K562 (cell line): Measurements from ENCODE around the gene SLC6A6. TPM values are rescaled to one million over a fixed set of nuclear protein-coding genes. Genes with fewer than 3 reads are reported as not detected.

Experiments
- ATAC-seq: fragments of 200-7000 bp; cut with Tn5 transposase; 3 replicates; pipeline ENCODE4 v1.9.1; 2020; ENCODE audit warnings: moderate library complexity
- BruUV-seq: library from RNA; stranded (reverse); fragments of 400-500 nt; replicated peaks from 2 replicates; lab custom pipeline; 2021; lab: Mats Ljungman, UMichigan
- CTCF ChIA-PET: fragments of 300-600 bp; formaldehyde crosslinking; extraction: SDS; loops from one replicate; lab custom pipeline; 2021; ENCODE audit warnings: low intra/inter-chr PET ratio; lab: Yijun Ruan, JAX
- POLR2A ChIA-PET: fragments of 300-600, 350-650 bp; sonication (Branson Sonifier 250); formaldehyde crosslinking; extraction: SDS; loops from one replicate; lab custom pipeline; 2021; ENCODE audit warnings: antibody characterized with exemption, inconsistent platforms; lab: Yijun Ruan, JAX
- DNase-seq, 4 experiments: peaks; one replicate each; pipeline versions ENCODE4 v3.0.0 to v3.0.0-alpha.2; 2011 to 2018; ENCODE audit warnings: low spot score in 3 of 4, mixed read lengths in 3 of 4; ENCODE audit errors: extremely low read depth in 1 of 4
- FAIRE-seq: peaks from 2 replicates; lab custom pipeline; 2011; peaks lifted over from hg19 to GRCh38; lab: Jason Lieb, UNC
- H2AFZ ChIP-seq: 2 replicates; pipeline ENCODE4 v1.6.0; 2011; ENCODE audit warnings: low read depth, low read length, control low read depth, inconsistent platforms
- H3K27ac ChIP-seq: fragments of 200-600 bp; 3 replicates; pipeline ENCODE4 v1.8.0; 2011; ENCODE audit warnings: low read depth, mild to moderate bottlenecking, control low read depth, inconsistent platforms, low read length, moderate library complexity, mixed read lengths; ENCODE audit errors: extremely low read depth
- H3K27me3 ChIP-seq, 2 experiments: fragments of 300-600 bp in 1 of 2; 2 replicates in 1 of 2; 3 replicates in 1 of 2; pipeline versions ENCODE4 v1.6.0 to v1.8.0; 2011; ENCODE audit warnings: inconsistent platforms in 2 of 2, low read length in 2 of 2, mild to moderate bottlenecking in 1 of 2, mixed read lengths in 1 of 2, moderate library complexity in 1 of 2; ENCODE audit not compliant: control insufficient read depth in 2 of 2, insufficient read depth in 2 of 2
- H3K36me3 ChIP-seq: fragments of 300-600 bp; 3 replicates; pipeline ENCODE4 v1.8.0; 2011; ENCODE audit warnings: mild to moderate bottlenecking, low read length, inconsistent platforms; ENCODE audit not compliant: control insufficient read depth, insufficient read depth
- H3K4me1 ChIP-seq, 2 experiments: fragments of 200-600 bp in 1 of 2; replicated peaks in 1 of 2; 2 replicates in 1 of 2; 3 replicates in 1 of 2; pipeline versions ENCODE4 v1.5.1 to v1.8.0; 2011; ENCODE audit warnings: inconsistent platforms in 2 of 2, low read length in 2 of 2, mild to moderate bottlenecking in 1 of 2, mixed read lengths in 1 of 2, moderate library complexity in 1 of 2; ENCODE audit not compliant: control insufficient read depth in 2 of 2, insufficient read depth in 2 of 2
- H3K4me2 ChIP-seq: 2 replicates; pipeline ENCODE4 v1.6.1; 2011; ENCODE audit warnings: low read length, control low read depth, inconsistent platforms, mixed read lengths; ENCODE audit not compliant: insufficient read depth
- H3K4me3 ChIP-seq: fragments of 200-600 bp; sonication (generic), shearing (Covaris generic); 2 replicates; pipeline ENCODE4 v1.5.1; 2016; ENCODE audit warnings: control low read depth, inconsistent platforms
- H3K79me2 ChIP-seq: fragments of 200-600 bp; 3 replicates; pipeline ENCODE4 v1.8.0; 2011; ENCODE audit warnings: low read length, inconsistent platforms; ENCODE audit not compliant: control insufficient read depth, insufficient read depth
- H3K9ac ChIP-seq, 2 experiments: 2 replicates each; pipeline versions ENCODE4 v1.6.0 to v1.6.1; 2011; ENCODE audit warnings: low read depth in 2 of 2, low read length in 2 of 2, control low read depth in 1 of 2, inconsistent platforms in 1 of 2, mild to moderate bottlenecking in 1 of 2, mixed read lengths in 1 of 2; ENCODE audit not compliant: insufficient read depth in 1 of 2
- H3K9me1 ChIP-seq: one replicate; pipeline ENCODE4 v1.6.0; 2011; ENCODE audit warnings: inconsistent platforms, mild to moderate bottlenecking, low read length, moderate library complexity; ENCODE audit not compliant: control insufficient read depth, insufficient read depth
- H3K9me3 ChIP-seq: replicated peaks from 2 replicates; pipeline ENCODE4 v1.5.1; 2011; ENCODE audit warnings: low read depth, low read length, inconsistent platforms; ENCODE audit not compliant: control insufficient read depth, insufficient read depth
- H4K20me1 ChIP-seq: replicated peaks from 2 replicates; pipeline ENCODE4 v1.6.1; 2011; ENCODE audit warnings: low read length, inconsistent platforms, mixed read lengths; ENCODE audit not compliant: control insufficient read depth, insufficient read depth
- MAFF ChIP-seq: IDR thresholded peaks from 2 replicates; pipeline ENCODE4 v1.6.1; 2012; ENCODE audit warnings: low read length, improper control_type of control experiment
- OTX1 ChIP-seq: fragments of 450-650 bp; formaldehyde crosslinking; IDR thresholded peaks from 2 replicates; pipeline ENCODE4 v1.4.0; 2022; ENCODE audit warnings: mild to moderate bottlenecking
- PCBP1 ChIP-seq: fragments of 200-400 bp; formaldehyde crosslinking; IDR thresholded peaks from 2 replicates; pipeline ENCODE4 v1.6.1; 2018; ENCODE audit warnings: mild to moderate bottlenecking, low read depth, low read length; ENCODE audit not compliant: poor library complexity, severe bottlenecking
- POLR3A ChIP-seq: IDR thresholded peaks from 2 replicates; pipeline ENCODE4 v1.6.1; 2011; ENCODE audit warnings: borderline replicate concordance, mild to moderate bottlenecking, moderate library complexity; ENCODE audit not compliant: insufficient read length, insufficient read depth; ENCODE audit errors: extremely low read depth
- SMARCC2 ChIP-seq: fragments of 450-650 bp; IDR thresholded peaks from 2 replicates; pipeline ENCODE4 v1.6.1; 2017; ENCODE audit warnings: antibody characterized with exemption, moderate library complexity, mild to moderate bottlenecking, low read depth
- TBL1XR1 ChIP-seq, 2 experiments: IDR thresholded peaks; 2 replicates each; pipeline ENCODE4 v1.6.1; 2012; ENCODE audit warnings: improper control_type of control experiment in 2 of 2, low read length in 2 of 2, mild to moderate bottlenecking in 1 of 2
- TEAD4 ChIP-seq, 2 experiments: sonication (generic) in 1 of 2; formaldehyde crosslinking in 1 of 2; IDR thresholded peaks; 2 replicates each; pipeline versions ENCODE4 v1.6.1 to v1.8.0; 2012 to 2022; ENCODE audit warnings: borderline replicate concordance in 1 of 2, inconsistent platforms in 1 of 2, low read length in 1 of 2, mild to moderate bottlenecking in 1 of 2, missing genetic modification reagents in 1 of 2
- WGBS: fragments of 100-300 bp; shearing (Covaris generic); methylation state at CpG from one replicate; pipeline ENCODE4 v1.1.6; 2016; ENCODE audit warnings: low coverage, mixed read lengths; ENCODE audit not compliant: insufficient coverage; ENCODE audit errors: missing lambda C conversion rate; 5-methylcytosine and 5-hydroxymethylcytosine counted together
- in situ Hi-C: fragments of 300-500 bp; cut with MboI; formaldehyde crosslinking; loops from 4 replicates; pipeline ENCODE4 v1.15.0; 2018; ENCODE audit warnings: inconsistent platforms, mixed read lengths
- intact Hi-C: fragments of 100-400 bp; cut with micrococcal nuclease; formaldehyde crosslinking; loops from 2 replicates; pipeline ENCODE4 v1.14.2; 2022
- polyA plus RNA-seq, 8 experiments: library from polyadenylated mRNA; depleted of rRNA in 4 of 8; stranded (reverse) in 5 of 8; unstranded in 3 of 8; fragments of >200 nt; fragmentation: Nextera tagmentation in 2 of 8; fragmentation: Illumina TruSeq in 1 of 8; extraction: Ambion mirVana in 2 of 8; extraction: Trizol in 1 of 8; gene quantifications; 2 replicates each; pipeline versions ENCODE4 v1.2.1 to v1.2.3, GENCODE V29; 2011 to 2014; ENCODE audit warnings: inconsistent platforms in 1 of 8, missing spikeins in 1 of 8
- total RNA-seq, 7 experiments: library from RNA; depleted of rRNA in 6 of 7; stranded (reverse); fragments of >200 nt in 6 of 7; fragmentation: Illumina TruSeq in 2 of 7; extraction: Trizol in 2 of 7; gene quantifications; 2 replicates each; pipeline versions ENCODE4 v1.2.1 to v1.2.3, GENCODE V29; 2011 to 2021; ENCODE audit warnings: low replicate concordance in 1 of 7
- TF ChIP-seq, protein P1 (sequence below): sonication (generic); formaldehyde crosslinking; IDR thresholded peaks from 2 replicates; pipeline ENCODE4 v1.5.0; 2020; ENCODE audit warnings: missing genetic modification reagents
- TF ChIP-seq, protein P2 (sequence below), 2 experiments: fragments of 200-800 bp in 1 of 2; sonication (Bioruptor generic) in 1 of 2; sonication (generic) in 1 of 2; formaldehyde crosslinking in 1 of 2; IDR thresholded peaks in 1 of 2; conservative IDR thresholded peaks in 1 of 2; 2 replicates each; pipeline versions ENCODE4 v1.5.0 to v1.6.1; 2016 to 2020; ENCODE audit warnings: missing compliant biosample characterization in 1 of 2, missing genetic modification characterization in 1 of 2, missing genetic modification reagents in 1 of 2

The SLC6A6 gene
- total and polyA plus RNA-seq, 9 of the 15 experiments (the other 6 are each of a cell fraction or from before 2014, with no cell fraction given), result 12.3 to 203 (median 93.2) TPM

DNA sequence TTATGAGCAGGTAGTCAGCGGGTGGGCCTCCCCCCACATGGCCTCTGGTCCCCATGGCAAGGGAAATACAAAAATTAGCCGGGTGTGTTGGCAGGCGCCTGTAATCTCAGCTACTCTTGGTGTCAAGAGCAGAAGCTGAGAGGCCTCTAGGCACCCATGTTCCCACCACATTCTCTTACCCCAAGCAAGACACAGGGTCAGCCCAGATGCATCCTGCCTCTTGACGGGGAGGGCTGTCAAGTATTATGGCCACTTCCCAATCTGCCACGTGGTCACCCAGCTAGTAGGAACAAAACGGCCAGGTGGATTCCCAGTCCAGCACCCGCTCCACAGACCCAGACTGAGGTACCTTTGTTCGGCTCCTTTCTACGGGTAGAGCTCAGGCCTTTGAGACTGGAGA, 16.2 kb upstream of the SLC6A6 start:
- in situ Hi-C loops, result no loop called here
- no peaks in the 10 kb centered on the region for H3K27me3 ChIP-seq
- no peaks in the 10 kb centered on the region for H4K20me1 ChIP-seq
- ChIA-PET POLR2A (interaction anchor here (1.0 to 1.9 kb wide), 5 partner anchors 8 to 265 kb away, joined by 4 to 11 read pairs (median 4); partner anchors contain the start of genes CCDC174 and SLC6A6), CTCF (no interaction called here)
- H3K27ac ChIP-seq, result no peak overlapping the region
- BruUV-seq, result no TSS peak
- no peak overlapping the region for H3K4me3 ChIP-seq
- H3K9me1 ChIP-seq, result no peaks in the 10 kb centered on the region
- no peaks in the 10 kb centered on the region for H3K36me3 ChIP-seq
- peaks cover 4 to 10% of the 10 kb centered on the region in 2 experiments; a peak in 4 of 5 replicates for H3K4me1 ChIP-seq
- H2AFZ ChIP-seq, result no peak overlapping the region
- no peak overlapping the region; a peak in 1 of 4 replicates for H3K9ac ChIP-seq
- no peaks in the 10 kb centered on the region for H3K9me3 ChIP-seq
- H3K4me2 ChIP-seq, result no peak overlapping the region
- DNase-seq (no peak), ATAC-seq (no peak), FAIRE-seq (no peak)
- no peaks in the 10 kb centered on the region for H3K79me2 ChIP-seq
- 50% methylated on average over 9 of the region's 9 CpGs for WGBS
- intact Hi-C loops, result no loop called here
- TF ChIP-seq OTX1 (CRISPR knock-in tag), result no peak
- TF ChIP-seq, protein P1, sequence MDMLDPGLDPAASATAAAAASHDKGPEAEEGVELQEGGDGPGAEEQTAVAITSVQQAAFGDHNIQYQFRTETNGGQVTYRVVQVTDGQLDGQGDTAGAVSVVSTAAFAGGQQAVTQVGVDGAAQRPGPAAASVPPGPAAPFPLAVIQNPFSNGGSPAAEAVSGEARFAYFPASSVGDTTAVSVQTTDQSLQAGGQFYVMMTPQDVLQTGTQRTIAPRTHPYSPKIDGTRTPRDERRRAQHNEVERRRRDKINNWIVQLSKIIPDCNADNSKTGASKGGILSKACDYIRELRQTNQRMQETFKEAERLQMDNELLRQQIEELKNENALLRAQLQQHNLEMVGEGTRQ (CRISPR knock-in tag), result peak; percentile 33; the same call in 1 of the 2 replicates

DNA sequence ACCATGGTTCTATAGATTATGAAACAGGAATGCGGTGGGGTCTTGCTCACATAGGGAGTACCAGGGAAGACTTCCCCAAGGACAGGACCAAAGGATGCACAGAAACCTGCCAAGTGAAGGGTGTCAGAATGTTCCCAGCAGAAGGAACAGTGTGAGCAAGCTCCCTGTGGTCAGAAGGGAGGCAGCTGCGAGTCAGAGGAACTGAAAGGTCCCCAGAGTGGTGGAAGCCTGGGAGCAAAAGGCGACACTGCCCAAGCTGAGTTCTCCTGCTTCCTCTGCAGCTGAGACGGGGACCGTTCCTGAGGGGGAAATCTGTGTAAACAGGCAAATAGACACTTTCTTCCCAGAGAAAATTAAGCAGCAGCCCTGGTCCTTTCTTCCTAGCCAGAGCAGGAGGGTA, 14.2 kb upstream of the SLC6A6 start:
- peaks cover 13 to 14% of the 10 kb centered on the region in 2 experiments for H3K4me1 ChIP-seq
- no peaks in the 10 kb centered on the region for H3K79me2 ChIP-seq
- no TSS peak for BruUV-seq
- H3K4me3 ChIP-seq, result no peak overlapping the region
- ATAC-seq (no peak), DNase-seq (no peak), FAIRE-seq (no peak)
- no peaks in the 10 kb centered on the region for H4K20me1 ChIP-seq
- intact Hi-C loops, result no loop called here
- POLR2A ChIA-PET, result interaction anchor here (0.6 to 3.2 kb wide), 5 partner anchors 7 to 71 kb away, joined by 3 to 11 read pairs (median 4); partner anchors contain the start of gene SLC6A6
- H3K9me3 ChIP-seq, result no peaks in the 10 kb centered on the region
- no peak overlapping the region for H2AFZ ChIP-seq
- in situ Hi-C loops, result no loop called here
- CTCF ChIA-PET, result no interaction called here
- WGBS, result 55% methylated on average over 5 of the region's 5 CpGs
- H3K36me3 ChIP-seq, result no peaks in the 10 kb centered on the region
- H3K4me2 ChIP-seq, result no peak overlapping the region
- no peaks in the 10 kb centered on the region for H3K9me1 ChIP-seq
- peak overlapping the region in 1 of 2 experiments; percentile 2; a peak in 1 of 4 replicates for H3K9ac ChIP-seq
- H3K27me3 ChIP-seq, result no peaks in the 10 kb centered on the region
- H3K27ac ChIP-seq, result no peak overlapping the region
- TF ChIP-seq TBL1XR1 (IDR thresholded peaks at IDR 0.05; ENCODE audit: low read length in 2 of 2) (no peak), POLR3A (no peak), SMARCC2 (no peak), TEAD4 (IDR thresholded peaks at IDR 0.05; ENCODE audit: low read length) (no peak), TEAD4 (CRISPR knock-in tag; IDR thresholded peaks at IDR 0.05; ENCODE audit: borderline replicate concordance) (no peak), PCBP1 (no peak), OTX1 (CRISPR knock-in tag) (no peak), MAFF (no peak)
- TF ChIP-seq, protein P2, sequence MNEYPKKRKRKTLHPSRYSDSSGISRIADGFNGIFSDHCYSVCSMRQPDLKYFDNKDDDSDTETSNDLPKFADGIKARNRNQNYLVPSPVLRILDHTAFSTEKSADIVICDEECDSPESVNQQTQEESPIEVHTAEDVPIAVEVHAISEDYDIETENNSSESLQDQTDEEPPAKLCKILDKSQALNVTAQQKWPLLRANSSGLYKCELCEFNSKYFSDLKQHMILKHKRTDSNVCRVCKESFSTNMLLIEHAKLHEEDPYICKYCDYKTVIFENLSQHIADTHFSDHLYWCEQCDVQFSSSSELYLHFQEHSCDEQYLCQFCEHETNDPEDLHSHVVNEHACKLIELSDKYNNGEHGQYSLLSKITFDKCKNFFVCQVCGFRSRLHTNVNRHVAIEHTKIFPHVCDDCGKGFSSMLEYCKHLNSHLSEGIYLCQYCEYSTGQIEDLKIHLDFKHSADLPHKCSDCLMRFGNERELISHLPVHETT (CRISPR knock-in tag; conservative IDR thresholded peaks at IDR 0.05 in 1 of 2, IDR thresholded peaks at IDR 0.05 in 1 of 2), result no peak
